GM21390 (cell line): ENCODE measurements around the gene SLC25A29.
"Not testable (repeated sequence)": the region's sequence is repeated elsewhere in the genome, so short reads cannot be mapped to it uniquely, and the experiment has no call there.

Experiments used
- ATAC-seq: cut with Tn5 transposase; IDR thresholded peaks from one replicate; pipeline ENCODE4 v1.9.1; 2021; ENCODE audit not compliant: unreplicated experiment

Gene SLC25A29

DNA sequence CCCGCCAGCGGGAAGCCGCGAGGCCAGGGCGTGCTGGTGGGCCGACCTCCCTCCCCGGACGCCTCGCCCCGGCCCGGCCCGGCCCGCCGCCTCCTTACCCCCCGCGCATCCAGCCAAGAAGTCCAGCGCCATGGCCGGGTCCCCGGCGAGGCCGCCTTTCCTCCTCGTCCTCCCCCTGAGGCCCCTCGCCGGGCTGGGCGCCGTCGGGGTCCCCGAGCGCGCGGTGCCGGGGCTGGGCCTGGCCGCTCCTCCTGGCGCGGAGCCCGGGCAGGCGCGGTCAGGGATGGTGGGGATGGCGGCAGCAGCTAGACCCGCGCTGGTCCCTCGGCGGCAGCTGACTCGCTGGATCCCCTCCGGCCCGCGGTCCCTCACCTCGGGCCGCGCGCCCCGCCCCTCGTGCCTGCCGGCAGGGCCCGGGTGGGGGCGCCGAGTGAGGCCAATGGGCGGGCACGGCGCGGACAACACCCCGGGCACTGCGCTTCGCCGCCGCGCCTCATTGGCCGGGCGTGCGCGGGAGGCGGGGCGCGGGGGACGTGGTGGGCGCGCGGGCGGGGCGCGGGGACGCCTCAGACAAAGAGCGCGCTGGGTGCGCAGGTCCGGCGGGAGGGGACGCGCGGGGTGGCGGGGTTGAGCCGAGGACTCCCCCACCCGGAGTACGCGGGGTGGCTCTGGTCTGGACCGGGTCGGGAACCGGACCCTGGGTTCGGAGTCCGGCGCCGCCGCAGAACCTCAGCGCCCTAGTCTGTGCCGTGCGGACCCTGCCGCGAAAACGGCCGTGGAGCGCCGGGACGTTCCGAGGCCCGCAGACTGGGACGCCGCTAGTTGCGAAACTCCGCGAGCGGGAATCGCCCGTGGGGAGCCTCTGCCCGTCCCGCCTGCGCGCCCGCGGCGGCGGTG is at the start of gene SLC25A29:
Gene SLC25A29, minus strand, starts transcription at position 344 of the 897 bp plus-strand sequence. Its CDS starts 212 bp downstream, at position 132.
- ATAC-seq = peak; percentile 88

DNA sequence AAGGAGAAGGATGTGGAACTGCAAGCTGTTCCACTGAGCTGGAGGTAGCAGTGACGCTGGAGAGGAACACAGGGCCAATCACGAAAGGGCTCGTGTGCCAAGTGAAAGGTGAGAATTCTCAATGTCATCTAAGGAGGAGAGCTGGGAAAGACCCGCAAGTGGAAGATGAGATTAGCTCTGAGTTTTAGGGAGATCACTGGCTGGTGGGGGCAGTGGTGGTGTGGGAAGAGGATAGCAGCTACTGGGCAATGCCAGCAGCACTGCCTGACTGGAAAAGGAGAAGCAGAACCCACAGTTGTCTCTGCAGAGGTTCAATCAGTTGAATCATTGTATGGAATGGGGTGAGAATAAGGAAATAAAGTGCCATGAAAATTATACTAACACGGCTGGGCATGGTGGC is 44.7 kb upstream of the SLC25A29 start:
- ATAC-seq = no peak

GRCh38 chr14:100350276-100350926 is 44.2 kb upstream of the SLC25A29 start:
- ATAC-seq = no peak

DNA sequence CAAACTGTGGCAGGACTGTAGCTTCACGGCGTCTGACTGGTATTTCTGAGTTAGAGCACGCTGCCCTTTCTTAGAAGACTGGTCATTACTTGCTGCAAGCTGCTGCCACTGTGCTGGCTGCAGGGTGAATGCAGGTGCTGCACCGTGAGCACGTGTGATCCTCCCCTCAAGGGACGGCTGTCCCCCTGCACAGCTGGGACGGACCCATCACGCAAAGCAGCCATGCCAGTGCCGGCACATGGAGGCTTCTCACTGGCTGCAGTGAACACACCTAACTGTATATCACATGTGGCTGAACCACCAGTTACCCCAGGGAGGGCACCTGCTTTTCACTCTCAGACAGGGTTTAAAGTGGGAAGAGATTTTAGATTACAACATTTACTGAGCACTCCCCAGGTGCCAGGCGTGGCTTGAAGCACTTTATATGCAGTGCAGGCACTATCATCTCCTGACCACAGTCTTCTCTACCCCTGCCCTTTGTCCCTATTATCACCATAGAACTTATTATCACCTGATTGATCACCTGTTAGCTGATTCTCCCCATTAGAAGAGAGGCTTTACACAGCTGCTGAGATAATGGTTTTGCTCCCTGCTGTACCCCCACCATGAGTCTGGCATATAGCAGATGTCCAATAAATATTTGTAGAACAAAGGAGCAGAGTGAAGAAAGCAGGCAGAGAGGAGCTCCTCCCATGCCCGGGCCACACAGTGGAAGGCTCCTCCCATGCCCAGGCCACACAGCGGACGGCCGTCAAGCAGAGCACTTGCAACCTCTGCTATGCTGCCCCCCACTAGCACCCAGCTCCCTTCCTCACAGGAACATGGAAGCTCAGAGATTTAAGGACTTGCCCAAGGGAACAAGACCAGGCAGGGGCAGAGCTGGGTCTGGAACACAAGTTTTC is 42.8 kb upstream of the SLC25A29 start:
- ATAC-seq = no peak

DNA sequence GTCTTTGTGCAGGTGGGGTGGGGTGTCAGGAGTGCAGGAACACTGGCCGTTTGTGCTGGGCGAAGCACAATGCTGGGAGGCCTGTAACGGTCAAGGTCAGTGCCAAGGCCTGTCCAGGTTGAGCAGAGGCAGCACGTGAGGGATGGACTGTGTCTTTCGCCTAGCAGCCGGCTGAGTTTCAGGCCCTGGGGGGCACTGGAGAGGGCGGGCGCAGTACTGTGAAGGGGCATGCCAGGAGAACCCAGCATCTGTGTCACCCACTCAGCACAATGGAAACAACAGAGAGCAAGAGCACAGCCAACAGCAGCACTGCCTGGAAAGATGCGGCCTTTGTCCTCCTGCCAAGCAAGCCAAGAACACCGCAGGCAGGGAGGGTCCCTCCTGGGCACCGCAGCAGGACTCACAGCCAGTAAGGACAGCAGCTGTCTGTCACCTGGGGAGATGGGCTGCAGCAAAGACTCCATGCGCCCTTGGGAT is 42.0 kb upstream of the SLC25A29 start:
- no peak for ATAC-seq

- ATAC-seq = no peak
These were observed 40.3 kb upstream of the SLC25A29 start for GRCh38 chr14:100346306-100347091.

- ATAC-seq = no peak
These were observed 39.5 kb upstream of the SLC25A29 start for GRCh38 chr14:100345711-100346110.

- ATAC-seq = not testable (repeated sequence)
These were observed 38.4 kb upstream of the SLC25A29 start for GRCh38 chr14:100344657-100345056.

DNA sequence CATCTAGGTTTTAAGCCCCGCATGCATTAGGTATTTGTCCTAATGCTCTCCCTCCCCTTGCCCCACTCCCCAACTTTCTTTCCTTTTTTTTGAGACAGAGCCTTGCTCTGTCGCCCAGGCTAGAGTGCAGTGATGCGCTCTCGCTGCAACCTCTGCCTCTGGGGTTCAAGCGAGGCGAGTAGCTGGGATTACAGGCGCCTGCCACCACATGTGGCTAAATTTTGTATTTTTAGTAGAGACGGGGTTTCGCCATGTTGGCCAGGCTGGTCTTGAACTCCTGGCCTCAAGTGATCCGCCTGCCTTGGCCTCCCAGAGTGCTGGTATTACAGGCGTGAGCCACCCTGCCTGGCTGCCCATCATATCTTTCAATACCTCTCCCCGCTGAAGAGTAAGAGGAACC is 36.6 kb upstream of the SLC25A29 start:
- ATAC-seq = not testable (repeated sequence)

DNA sequence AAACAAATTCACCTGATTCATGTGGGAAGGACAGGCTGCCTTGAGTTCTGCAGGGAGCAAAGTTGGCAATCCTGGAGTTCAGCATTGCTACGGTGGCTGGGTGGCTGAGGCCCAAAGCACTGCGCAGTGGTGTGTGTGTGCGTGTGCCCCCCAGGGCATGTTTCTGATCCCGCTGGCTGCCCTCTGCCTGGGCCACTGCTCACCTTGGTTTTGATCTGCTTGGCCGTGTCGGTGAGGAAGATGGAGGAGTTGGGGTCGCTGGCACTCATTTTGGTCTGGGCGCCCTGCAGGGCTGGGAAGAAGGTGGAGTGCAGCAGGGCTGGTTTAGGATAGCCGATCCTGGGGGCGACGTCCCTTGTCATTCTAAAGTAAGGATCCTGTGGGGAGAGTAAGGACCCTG is 36.0 kb upstream of the SLC25A29 start:
- no peak for ATAC-seq

DNA sequence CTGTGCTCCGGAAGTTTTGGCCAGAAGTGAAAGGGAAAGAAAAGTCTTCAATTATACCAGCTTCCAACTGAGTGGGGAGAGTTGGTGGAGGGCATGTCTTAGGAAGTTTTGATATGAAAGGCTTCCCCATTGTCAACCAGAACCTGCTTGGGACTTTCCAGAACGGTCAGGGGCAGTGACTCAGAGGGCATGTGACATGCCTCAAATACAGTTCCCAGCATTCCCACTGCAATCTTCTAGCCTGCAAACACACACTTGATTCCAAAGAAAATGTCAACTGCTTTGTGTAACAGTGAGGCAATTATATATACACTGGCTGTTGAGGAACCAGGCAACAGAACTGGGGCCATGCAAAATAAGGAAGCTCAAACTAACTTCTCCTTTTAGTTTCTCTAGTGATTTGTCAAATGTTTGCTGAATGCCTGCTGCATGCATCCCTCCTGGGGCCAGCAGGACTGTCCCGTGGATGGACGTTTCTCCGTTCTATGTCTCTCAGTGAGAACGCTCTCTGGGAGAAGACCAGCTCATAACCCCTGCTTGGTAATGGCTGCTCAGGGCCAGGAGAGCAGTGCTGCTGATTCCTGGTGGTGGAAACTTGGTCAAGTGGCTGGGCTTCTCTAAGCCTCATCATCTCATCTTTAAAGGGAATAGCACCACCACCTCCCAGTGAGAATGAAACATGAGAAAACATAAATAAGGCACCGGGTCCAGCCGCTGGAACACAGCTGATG is 35.2 kb upstream of the SLC25A29 start:
- ATAC-seq = no peak

GRCh38 chr14:100340423-100340813 is 34.2 kb upstream of the SLC25A29 start:
- no peak for ATAC-seq

- no peak for ATAC-seq
These were observed 33.6 kb upstream of the SLC25A29 start for GRCh38 chr14:100339766-100340422.

DNA sequence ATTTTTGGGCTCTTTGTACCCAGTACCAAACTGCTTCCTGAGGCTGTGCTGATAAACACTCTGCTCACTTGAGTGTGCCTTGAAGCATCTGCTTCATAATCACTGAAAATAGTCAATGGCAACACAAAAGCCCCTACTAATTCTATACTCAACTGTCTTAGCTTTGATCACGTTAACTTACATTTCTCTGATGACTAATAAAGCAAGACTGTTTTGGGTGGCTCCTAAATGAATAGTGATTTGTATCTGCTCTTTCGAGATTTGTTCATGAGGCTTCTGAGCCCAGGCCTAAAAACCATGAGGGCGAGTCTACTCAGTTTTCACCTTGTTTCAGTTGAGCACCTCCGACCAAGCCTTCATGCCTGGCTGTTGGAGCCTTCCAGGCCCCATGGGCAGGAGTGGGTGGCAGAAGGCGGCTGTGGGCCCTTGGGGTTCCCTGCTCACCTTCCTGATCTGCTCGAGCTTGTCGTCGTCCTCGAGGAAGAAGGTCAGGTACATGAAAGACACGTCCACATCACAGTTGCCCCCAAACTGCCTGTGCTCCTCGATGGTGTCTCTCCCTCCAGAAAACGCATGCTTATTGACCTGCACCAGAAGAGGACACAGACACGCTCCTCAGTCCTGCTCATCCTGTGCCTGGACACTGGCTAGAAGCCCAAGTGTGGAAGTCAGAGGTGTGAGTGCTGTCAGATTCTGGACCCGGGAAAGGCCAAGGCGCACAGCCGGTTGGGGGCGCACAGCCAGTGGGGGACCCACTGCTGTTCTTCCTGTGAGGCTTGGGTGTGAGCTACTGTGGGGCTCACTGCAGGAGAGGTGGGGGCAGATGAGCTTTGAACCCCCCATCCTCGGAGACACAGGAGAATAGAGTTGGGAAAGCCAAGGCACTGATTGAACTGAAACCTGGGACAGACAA is 30.6 kb upstream of the SLC25A29 start:
- peak; percentile 37 for ATAC-seq

GRCh38 chr14:100334904-100335303 is 28.7 kb upstream of the SLC25A29 start:
- no peak for ATAC-seq

GRCh38 chr14:100333827-100334226 is 27.6 kb upstream of the SLC25A29 start:
- no peak for ATAC-seq

GRCh38 chr14:100333311-100333710 is 27.1 kb upstream of the SLC25A29 start:
- ATAC-seq = no peak

- peak; percentile 62 for ATAC-seq
These were observed 26.6 kb upstream of the SLC25A29 start for GRCh38 chr14:100332797-100333196.
